GM12873 (cell line): ENCODE data around the gene TADA2A.

Experiments used
- CTCF ChIP-seq: IDR thresholded peaks from 2 replicates; pipeline ENCODE4 v1.5.1; 2012; ENCODE audit warnings: low read depth, mild to moderate bottlenecking, moderate library complexity, low read length, control low read depth; ENCODE audit not compliant: insufficient read depth; ENCODE audit errors: missing control alignments

The TADA2A gene

GRCh38 chr17:37388266-37388665 lies 18.4 kb upstream of the TADA2A start:
- TF ChIP-seq CTCF: no peak

GRCh38 chr17:37389160-37389559 lies 17.5 kb upstream of the TADA2A start:
- TF ChIP-seq CTCF: no peak

DNA sequence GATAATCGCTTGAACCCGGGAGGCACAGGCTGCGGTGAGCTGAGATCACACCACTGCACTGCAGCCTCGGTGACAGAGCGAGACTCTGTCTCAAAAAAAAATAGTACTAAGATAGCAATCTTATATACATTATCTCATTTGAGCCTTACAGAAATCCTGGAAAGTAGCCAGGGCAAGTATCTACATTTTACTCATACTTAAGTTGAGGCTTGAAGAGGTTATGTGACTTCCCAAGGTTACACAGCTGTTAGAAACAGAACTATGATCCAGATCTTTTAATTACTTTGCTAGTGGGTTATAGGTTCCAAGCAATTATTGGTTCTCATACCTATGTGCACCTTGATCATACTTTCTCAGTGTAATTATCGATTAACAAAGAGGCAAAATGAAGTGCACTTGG lies 15.5 kb upstream of the TADA2A start:
- no peak for TF ChIP-seq CTCF

GRCh38 chr17:37392024-37392590 lies 14.6 kb upstream of the TADA2A start:
- no peak for TF ChIP-seq CTCF

DNA sequence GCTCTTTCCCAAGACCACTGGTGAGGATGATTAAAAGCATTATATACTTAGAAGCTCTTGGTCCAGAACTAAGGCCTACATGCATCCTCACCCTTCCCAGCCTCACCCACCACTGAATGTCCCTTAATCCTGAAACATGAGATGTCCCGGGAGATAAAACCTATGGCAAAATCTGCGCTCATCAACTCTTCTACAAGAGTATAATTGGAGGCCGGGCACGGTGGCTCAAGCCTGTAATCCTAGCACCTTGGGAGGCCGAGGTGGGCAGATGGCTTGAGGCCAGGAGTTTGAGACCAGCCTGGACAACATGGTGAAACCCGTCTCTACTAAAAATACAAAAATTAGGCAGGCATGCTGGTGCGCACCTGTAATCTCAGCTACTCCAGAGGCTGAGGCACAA lies 13.3 kb upstream of the TADA2A start:
- no peak for TF ChIP-seq CTCF

DNA sequence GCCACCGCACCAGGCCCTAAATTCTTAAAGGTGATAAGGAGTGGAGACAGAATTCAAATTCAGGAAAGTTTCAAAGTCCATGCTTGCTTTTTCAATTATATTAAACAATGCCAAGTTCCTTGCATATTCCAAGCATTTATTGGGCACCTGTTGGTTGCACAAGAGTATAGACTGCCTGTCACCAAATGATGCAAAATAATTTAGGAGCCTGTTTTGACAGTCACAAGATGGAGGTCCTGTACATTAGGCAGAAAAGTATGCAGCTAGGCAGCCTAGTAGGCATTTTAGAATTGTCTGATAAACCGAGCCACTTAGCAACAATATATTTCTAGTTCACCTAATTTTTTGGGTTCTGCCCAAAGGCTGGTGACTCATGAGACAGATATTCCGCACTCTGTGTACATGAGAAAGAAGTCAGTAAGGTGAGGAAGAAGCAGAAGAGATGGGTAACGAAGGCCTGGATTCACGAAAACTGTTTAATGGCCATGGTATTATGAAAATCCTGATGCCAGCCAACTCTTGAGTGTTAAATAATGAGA lies 7.4 kb upstream of the TADA2A start:
- TF ChIP-seq CTCF: no peak

DNA sequence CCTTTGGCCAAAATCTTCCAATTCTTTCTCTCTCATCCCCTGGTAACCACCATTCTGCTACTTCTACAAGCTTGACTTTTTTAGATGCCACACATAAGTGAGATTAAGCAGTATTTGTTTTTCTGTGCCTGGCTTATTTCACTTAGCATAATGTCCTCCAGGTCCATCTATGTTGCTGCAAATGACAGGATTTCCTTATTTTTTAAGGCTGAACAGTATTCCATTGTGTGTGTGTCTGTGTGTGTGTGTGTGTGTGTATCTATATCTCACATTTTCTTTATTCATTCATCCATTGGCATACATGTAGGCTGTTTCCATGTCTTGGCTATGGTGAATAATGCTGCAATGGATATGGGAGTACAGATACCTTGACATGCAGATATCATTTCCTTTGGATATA lies 6.2 kb upstream of the TADA2A start:
- no peak for TF ChIP-seq CTCF
